H1 (cell line): ENCODE results near the gene EPN3. TPM values are rescaled to one million over a fixed set of nuclear protein-coding genes. Genes with fewer than 3 reads are reported as not detected.

ENCODE experiments used
- EP300 ChIP-seq, 2 experiments: IDR thresholded peaks; 1 replicate in 1 of 2; 2 replicates in 1 of 2; pipeline ENCODE4 v1.6.1; 2011 to 2012; ENCODE audit warnings: low read depth in 2 of 2, low read length in 2 of 2, mild to moderate bottlenecking in 2 of 2, borderline replicate concordance in 1 of 2, inconsistent platforms in 1 of 2, moderate library complexity in 1 of 2
- FOSL1 ChIP-seq: IDR thresholded peaks from 2 replicates; pipeline ENCODE4 v1.6.1; 2011; ENCODE audit warnings: mild to moderate bottlenecking, low read depth, low read length, moderate library complexity; ENCODE audit not compliant: insufficient read depth
- HDAC2 ChIP-seq, 2 experiments: fragments of 300-600 bp in 1 of 2; sonication (generic) in 1 of 2; IDR thresholded peaks; 2 replicates each; pipeline ENCODE4 v1.6.1; 2011 to 2012; ENCODE audit warnings: low read depth in 2 of 2, low read length in 2 of 2, mild to moderate bottlenecking in 2 of 2, moderate library complexity in 2 of 2, borderline replicate concordance in 1 of 2, inconsistent platforms in 1 of 2
- HDAC6 ChIP-seq: IDR thresholded peaks from one replicate; pipeline ENCODE4 v1.7.1; 2012; ENCODE audit warnings: low read depth, mild to moderate bottlenecking, inconsistent platforms, low read length, moderate library complexity
- SP1 ChIP-seq: IDR thresholded peaks from 2 replicates; pipeline ENCODE4 v1.6.1; 2011; ENCODE audit warnings: low read depth, low read length
- polyA plus RNA-seq, 7 experiments: library from polyadenylated mRNA; depleted of rRNA in 3 of 7; stranded (reverse) in 5 of 7; unstranded in 2 of 7; fragments of >200 nt in 5 of 7; fragments of 200-250 nt in 2 of 7; gene quantifications; 1 replicate in 5 of 7; 2 replicates in 1 of 7; 4 replicates in 1 of 7; pipeline versions ENCODE4 v1.2.1 to v1.2.3, GENCODE V29; 2011 to 2013; ENCODE audit warnings: missing spikeins in 2 of 7, mixed read lengths in 2 of 7
- total RNA-seq: library from RNA; stranded (reverse); fragmentation: NEBNext Ultra II Directional; extraction: Animal tissue kit (Norgen Biotek cat#: 25700); gene quantifications from 2 replicates; pipeline ENCODE4 v1.2.1, GENCODE V29; 2021

EPN3 gene
- total and polyA plus RNA-seq, 2 of the 8 experiments (the other 6 are each of a cell fraction or from before 2014, with no cell fraction given), result 6.7 to 7.9 TPM

- TF ChIP-seq HDAC6, result no peak
- no peak for TF ChIP-seq EP300 (IDR thresholded peaks at IDR 0.05; ENCODE audit: borderline replicate concordance in 1 of 2, low read depth in 2 of 2, low read length in 2 of 2)
- TF ChIP-seq SP1, result no peak
- no peak for TF ChIP-seq FOSL1
- no peak for TF ChIP-seq HDAC2 (IDR thresholded peaks at IDR 0.05; ENCODE audit: borderline replicate concordance in 1 of 2, low read depth in 2 of 2, low read length in 2 of 2)
Measured at GRCh38 chr17:50541402-50541715, 8.8 kb downstream of the EPN3 start (continued).
